GM21423 (cell line): ENCODE results near the gene FBRSL1.

Experiments used
- ATAC-seq: cut with Tn5 transposase; IDR thresholded peaks from one replicate; pipeline ENCODE4 v1.9.1; 2021; ENCODE audit warnings: mild to moderate bottlenecking, moderate library complexity; ENCODE audit not compliant: unreplicated experiment

Gene FBRSL1

DNA sequence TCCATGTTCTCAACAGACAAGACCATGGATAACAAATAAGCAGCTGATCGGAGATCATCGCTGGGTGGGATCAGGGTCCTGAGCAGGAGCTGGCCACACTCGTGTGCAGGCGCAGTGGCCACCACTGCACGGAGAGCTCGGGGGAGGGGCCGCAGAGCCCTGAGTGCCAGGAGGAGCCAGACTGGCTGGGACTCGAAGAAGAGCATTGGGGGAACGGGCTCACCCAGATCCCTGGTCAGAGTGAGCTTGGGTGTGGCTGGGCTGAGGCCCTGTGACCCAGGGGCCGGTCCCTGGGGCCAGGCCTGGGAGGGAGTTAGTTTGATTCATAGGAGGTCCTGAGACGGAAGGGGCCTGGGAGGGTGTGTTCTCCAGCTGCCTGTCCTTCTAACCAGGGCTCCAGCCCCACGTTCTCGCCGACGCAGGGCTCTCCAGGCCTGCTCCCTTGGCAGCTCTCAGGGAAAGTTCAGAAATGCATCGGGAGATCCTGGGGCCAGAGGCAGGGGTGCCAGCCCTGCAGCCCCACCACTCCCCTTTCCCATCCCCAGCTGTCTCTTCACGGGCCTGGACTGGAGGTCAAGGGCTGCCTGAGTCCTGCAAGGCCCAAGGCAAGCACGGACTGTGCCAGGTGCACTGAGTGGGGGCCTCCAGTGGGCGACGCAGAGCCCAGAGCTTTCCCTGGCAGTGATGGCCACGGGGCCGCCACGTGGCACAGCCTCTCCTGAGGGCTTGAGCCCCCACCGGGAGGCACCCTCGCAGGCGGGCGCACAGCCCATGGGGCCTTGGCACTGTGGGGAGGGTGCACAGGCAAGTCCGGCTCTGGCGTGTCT is 48.1 kb downstream of the FBRSL1 start:
- ATAC-seq = no peak

DNA sequence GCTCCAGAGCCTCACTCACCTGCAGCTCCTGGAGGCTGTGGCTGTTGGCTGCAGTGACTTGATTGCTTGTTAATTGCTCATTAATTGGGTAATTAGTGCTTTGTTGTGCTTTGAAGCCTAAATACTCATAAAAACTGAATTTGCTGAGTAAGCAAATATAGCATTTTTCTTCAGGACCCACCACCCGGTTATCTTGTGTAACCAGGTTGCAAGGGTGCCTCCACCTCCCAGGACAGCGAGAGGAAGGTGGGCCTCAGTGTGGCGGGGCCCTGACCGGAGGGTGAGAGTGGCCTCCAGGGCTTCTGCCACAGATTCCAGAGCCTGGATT is 48.7 kb downstream of the FBRSL1 start:
- no peak for ATAC-seq

DNA sequence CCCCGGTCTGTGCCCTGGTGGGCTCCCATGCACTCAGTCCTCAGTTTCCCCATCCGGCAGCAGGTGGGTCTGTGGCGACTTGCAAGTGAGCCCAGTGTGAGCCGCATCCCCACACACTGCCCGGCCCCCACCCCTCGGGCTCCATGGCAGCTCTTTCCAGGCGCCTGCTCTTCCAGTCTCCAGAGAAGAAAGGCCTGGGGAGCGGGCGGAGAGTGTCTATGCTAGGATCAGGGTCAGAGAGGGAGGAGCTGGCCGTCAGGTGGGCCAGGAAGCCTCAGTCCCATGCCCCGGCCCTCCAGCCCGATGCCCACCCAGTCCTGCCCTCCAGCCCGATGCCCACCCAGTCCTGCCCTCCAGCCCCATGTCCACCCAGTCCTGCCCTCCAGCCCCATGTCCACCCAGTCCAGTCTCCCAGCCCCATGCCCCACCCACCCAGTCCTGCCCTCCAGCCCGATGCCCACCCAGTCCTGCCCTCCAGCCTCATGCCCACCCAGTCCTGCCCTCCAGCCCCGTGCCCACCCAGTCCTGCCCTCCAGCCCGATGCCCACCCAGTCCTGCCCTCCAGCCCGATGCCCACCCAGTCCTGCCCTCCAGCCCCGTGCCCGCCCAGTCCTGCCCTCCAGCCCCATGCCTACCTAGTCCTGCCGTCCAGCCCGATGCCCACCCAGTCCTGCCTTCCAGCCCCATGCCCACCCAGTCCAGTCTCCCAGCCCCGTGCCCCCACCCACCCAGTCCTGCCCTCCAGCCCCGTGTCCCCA is 49.2 kb downstream of the FBRSL1 start:
- ATAC-seq = no peak

- no peak for ATAC-seq
Measured at GRCh38 chr12:132540436-132540835, 50.5 kb downstream of the FBRSL1 start.

DNA sequence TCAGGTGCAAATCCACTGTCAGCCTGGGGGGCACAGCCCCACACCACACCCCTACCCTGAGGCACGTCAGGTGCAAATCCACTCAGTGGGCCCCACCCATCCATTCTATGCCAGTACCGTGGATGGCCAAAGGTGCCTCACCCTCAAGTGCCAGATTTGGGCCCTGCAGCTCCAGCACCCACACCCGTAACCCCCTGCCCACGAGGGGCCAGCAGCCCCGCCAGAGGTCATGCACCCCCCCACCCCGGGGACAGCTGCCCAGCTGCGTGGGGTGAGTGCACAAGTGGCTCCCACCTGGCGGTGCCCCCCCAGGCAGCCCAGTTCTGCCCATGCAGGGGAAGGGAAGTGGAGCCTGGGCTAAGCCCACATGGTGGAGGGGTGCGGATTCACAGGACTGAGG is 51.2 kb downstream of the FBRSL1 start:
- no peak for ATAC-seq

GRCh38 chr12:132541996-132542395 is 52.0 kb downstream of the FBRSL1 start:
- no peak for ATAC-seq

- no peak for ATAC-seq
Measured at GRCh38 chr12:132542661-132543060, 52.7 kb downstream of the FBRSL1 start.

DNA sequence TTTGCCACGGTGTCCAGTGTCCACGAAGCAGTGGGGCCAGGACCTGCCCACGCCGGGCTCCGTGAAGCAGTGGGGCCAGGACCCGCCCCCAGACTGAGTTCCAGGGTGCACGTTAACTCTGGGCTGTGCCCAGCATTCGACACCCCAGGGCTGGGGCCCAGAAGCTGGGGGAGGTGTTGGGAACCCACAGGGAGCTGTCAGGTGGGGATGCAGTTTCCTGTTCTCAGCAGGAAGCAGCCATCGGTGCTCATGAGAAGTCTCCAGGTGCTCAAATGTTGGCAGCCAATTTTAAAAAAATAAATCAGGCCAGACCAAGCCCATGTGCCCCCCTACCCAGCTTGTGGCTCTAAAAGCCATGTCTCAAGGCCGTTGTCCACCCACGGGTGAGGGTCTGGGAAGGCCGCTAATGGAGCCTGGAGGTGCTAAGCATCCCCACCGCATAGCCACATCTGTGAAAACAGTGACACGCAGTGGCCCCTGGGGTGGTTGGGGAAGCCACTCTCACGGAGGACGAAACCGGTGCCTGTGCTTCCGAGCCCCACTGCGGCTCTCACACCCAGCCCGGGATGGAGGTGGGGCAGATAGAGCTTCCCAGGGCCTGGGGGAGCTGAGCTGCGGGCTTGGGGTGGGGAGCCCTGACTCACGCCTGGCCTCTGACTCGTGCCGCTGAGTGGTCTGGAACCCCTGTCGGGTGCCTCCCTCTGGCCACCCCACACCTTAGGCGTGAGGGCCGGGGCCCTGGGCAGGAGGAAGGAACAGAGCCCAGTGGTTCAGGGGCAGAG is 53.5 kb downstream of the FBRSL1 start:
- no peak for ATAC-seq

DNA sequence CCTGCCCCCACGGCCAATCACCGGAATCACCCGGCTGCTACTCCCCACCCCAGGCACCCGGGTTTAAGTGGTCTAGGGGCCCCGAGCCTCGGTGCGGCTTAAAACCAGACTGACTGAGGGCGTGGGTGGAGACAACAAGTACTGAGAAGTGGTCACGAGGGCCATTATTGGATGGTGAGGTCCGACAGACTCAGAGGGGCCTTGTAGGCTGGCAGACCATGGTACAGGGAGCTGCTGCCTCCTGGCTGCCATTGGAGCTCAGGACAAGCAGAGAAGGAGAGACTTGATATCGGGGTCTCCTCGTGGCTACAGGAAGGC is 54.1 kb downstream of the FBRSL1 start:
- no peak for ATAC-seq

DNA sequence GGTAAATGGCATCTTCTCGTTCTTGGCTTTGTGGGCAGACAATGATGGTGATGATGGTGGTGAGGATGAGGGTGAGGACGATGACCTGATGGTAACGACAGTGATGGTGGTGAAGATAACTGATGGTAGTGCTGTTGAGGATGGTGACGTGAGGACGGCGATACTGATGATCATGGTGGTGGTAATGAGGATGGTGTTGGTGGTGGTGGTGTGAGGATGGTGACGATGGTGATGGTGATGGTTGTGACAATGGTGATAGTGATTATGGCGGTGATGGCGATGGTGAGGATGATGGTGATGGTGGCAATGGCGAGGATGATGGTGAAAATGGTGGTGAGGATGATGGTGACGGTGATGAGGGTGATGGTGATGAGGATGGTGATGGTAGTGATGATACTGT is 54.5 kb downstream of the FBRSL1 start:
- no peak for ATAC-seq

DNA sequence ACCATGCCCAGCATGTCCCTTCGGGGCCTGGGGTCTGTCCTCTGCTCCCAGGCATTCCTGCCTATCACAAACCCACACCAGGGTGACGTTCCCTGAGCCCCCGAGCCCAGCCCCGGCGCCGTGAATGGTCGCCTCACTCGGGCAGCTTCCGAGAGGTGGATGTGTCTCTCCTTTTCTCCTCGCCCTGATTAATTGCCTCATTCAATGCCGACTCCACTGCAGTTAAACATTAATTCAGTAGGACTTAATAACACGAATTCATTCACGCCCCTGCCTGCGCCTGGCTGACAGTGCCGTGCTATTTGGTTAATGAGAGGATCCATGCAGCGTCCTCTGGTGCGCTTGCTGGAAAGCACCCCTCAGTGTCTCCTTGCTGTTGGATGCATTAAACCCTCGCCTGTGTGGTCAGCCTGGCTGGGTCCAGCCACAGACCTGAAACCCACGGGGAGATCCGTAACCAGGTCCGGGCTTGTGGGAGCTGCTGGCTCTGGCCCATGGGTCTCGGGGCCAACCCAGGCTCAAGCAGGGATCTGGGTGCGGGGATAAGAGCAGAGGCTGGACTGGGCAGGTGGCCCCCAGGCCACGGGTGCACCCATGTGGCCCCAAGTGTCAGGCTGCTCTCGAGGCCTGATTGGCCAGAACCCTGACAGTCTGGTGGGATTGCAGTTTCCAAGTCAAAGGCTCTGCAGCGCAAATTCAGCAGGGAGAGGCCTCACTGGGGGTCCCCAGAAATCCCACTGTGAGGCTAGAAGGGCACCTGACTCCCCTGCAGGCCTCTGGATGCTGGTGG is 55.4 kb downstream of the FBRSL1 start:
- ATAC-seq = no peak

- ATAC-seq = no peak
Measured at GRCh38 chr12:132545955-132546354, 56.0 kb downstream of the FBRSL1 start.

DNA sequence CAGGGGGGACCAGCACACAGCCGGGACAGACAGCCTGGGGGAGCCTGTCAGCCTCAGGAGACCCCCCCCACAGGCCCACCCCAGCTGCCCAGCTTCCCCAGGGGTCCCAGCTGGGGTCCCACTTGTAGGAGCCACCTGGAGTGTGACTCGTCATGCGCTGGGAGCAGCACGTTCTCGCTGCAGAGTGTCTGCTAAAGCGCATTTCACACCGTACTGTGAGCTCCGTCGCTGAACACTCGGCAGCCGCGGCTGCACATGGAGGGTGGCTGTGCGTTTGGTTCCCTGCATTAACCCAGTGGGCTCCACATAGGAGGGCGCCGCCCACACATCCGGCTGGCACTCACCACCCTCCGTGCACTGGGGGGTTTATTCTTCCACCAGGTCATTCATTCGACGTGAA is 56.7 kb downstream of the FBRSL1 start:
- no peak for ATAC-seq

DNA sequence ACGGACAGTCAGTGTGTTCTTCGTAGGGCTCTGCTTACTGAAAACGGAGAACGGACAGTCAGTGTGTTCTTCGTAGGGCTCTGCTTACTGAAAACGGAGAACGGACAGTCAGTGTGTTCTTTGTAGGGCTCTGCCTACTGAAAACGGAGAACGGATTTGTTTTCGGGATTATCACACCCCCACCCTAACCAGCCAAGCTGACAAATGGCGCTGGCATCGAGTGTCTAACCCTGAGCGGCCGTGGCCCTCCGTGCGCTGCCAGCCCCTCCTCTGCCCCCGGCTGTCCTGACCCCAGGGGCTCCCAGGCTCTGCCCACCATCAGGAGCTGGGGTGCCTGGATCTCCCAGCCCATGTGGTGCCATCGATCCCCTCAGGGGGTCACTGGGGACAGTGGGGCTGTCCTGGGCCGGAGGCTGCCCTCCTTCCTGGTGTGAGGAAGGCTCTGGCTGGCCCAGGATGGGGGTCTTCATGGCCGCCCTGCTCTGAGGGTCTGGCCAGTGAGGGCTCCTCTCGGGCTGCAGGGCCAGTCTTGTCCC is 57.3 kb downstream of the FBRSL1 start:
- no peak for ATAC-seq

GRCh38 chr12:132548430-132549058 is 58.6 kb downstream of the FBRSL1 start:
- no peak for ATAC-seq

GRCh38 chr12:132549059-132549458 is 59.1 kb downstream of the FBRSL1 start:
- no peak for ATAC-seq

- no peak for ATAC-seq
Measured at GRCh38 chr12:132550014-132550802, 60.3 kb downstream of the FBRSL1 start.

- ATAC-seq = no peak
Measured at GRCh38 chr12:132550830-132551640, 61.1 kb downstream of the FBRSL1 start.

GRCh38 chr12:132551641-132552031 is 61.7 kb downstream of the FBRSL1 start:
- ATAC-seq = no peak
